Aorta (tissue), 5 donors: ENCODE results near the gene TCEAL9. TPM values are rescaled to one million over a fixed set of nuclear protein-coding genes. Genes with fewer than 3 reads are reported as not detected.
"Not testable (repeated sequence)": the region's sequence is repeated elsewhere in the genome, so short reads cannot be mapped to it uniquely, and the experiment has no call there.

Experiments
- ATAC-seq: fragments of 200-7000 bp; cut with Tn5 transposase; one replicate; pipeline ENCODE4 v1.9.1; 2022; ENCODE audit warnings: moderate library complexity; ENCODE audit not compliant: low FRiP score
- DNase-seq, 2 donors: peaks; one replicate each; pipeline ENCODE4 v3.0.0-alpha.2; 2020
- H3K27ac ChIP-seq, 2 donors: one replicate each; pipeline ENCODE4 v1.5.1; 2013; ENCODE audit warnings: low read length in 2 of 2, mild to moderate bottlenecking in 2 of 2, moderate library complexity in 2 of 2, control low read depth in 1 of 2, inconsistent platforms in 1 of 2, low read depth in 1 of 2
- H3K27me3 ChIP-seq, 2 donors: one replicate each; pipeline ENCODE4 v1.6.1; 2013; ENCODE audit warnings: control low read depth in 1 of 2, low read length in 1 of 2, mild to moderate bottlenecking in 1 of 2, moderate library complexity in 1 of 2; ENCODE audit not compliant: insufficient read depth in 2 of 2, control insufficient read depth in 1 of 2
- H3K36me3 ChIP-seq, 2 donors: one replicate each; pipeline ENCODE4 v1.6.1; 2013; ENCODE audit warnings: control low read depth in 1 of 2, low read length in 1 of 2, mild to moderate bottlenecking in 1 of 2; ENCODE audit not compliant: insufficient read depth in 2 of 2, control insufficient read depth in 1 of 2
- H3K4me1 ChIP-seq, 2 donors: one replicate each; pipeline ENCODE4 v1.6.1; 2013; ENCODE audit warnings: low read length in 2 of 2, control low read depth in 1 of 2, mild to moderate bottlenecking in 1 of 2, moderate library complexity in 1 of 2; ENCODE audit not compliant: insufficient read depth in 2 of 2, control insufficient read depth in 1 of 2
- H3K4me3 ChIP-seq, 2 donors: one replicate each; pipeline ENCODE4 v1.5.1; 2013; ENCODE audit warnings: low read length in 2 of 2, control low read depth in 1 of 2, mild to moderate bottlenecking in 1 of 2
- H3K9me3 ChIP-seq: one replicate; pipeline ENCODE4 v1.6.1; 2013; ENCODE audit warnings: mild to moderate bottlenecking, low read length; ENCODE audit not compliant: control insufficient read depth
- WGBS, 2 donors: extraction: QIAGEN DNeasy Blood & Tissue Kit; methylation state at CpG; one replicate each; pipeline ENCODE4 v1.1.7; 2013; 5-methylcytosine and 5-hydroxymethylcytosine counted together
- intact Hi-C, 2 donors: fragments of 100-400 bp; cut with DNase I; formaldehyde crosslinking; loops; one replicate each; pipeline versions ENCODE4 v1.14.2 to v1.15.0; 2022
- polyA plus RNA-seq, 2 donors: library from polyadenylated mRNA; stranded (reverse); fragments of 200-250 nt; gene quantifications; one replicate each; pipeline ENCODE4 v1.2.3, GENCODE V29; 2013
- total RNA-seq, 2 donors: library from RNA; stranded (reverse); fragmentation: NEBNext Ultra II Directional; extraction: Animal tissue kit (Norgen Biotek cat#: 25700); gene quantifications; one replicate each; pipeline ENCODE4 v1.2.1, GENCODE V29; 2021
- donor health status: healthy with polysubstance abuse.
- donor health status: Bipolar disorder and iron deficiency.
- donor health status: DM: no; HTN: no; CAD: no.
- donor health status: DM: no; HTN: no; CAD: no.
- donor health status: DM: yes; HTN: yes; CAD: no.

TCEAL9 gene
- total and polyA plus RNA-seq, 4 donors = 53.2 to 199 (median 117) TPM

DNA sequence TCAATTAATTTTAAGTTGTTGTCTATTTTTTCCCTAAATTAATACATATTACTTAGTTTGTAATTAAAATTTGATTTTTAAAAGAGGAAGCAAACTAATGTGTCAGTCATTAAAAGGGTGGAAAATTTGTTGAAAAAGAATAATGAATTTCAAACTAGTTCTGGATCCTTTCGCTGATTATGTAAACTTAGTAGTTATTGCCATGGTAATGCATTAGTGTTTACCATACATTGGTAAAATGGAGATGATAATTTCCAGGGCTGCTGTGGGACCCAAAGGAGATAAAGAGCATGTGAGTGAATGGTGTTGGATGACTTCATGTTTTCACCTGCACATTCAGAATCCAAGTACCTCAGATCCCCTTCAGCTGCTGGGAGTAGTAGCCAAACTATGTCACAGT, 26.6 kb downstream of the TCEAL9 start:
- ATAC-seq = no peak
- Histone ChIP-seq H3K36me3 (no peaks in the 10 kb centered on the region), H3K4me1 (no peaks in the 10 kb centered on the region), H3K27ac (no peak overlapping the region), H3K9me3 (no peaks in the 10 kb centered on the region), H3K4me3 (no peak overlapping the region), H3K27me3 (no peaks in the 10 kb centered on the region)
- WGBS, 2 donors = 79 to 99% methylated on average over 1 of the region's 1 CpG
- intact Hi-C loops = no loop called here
- DNase-seq = no peak

DNA sequence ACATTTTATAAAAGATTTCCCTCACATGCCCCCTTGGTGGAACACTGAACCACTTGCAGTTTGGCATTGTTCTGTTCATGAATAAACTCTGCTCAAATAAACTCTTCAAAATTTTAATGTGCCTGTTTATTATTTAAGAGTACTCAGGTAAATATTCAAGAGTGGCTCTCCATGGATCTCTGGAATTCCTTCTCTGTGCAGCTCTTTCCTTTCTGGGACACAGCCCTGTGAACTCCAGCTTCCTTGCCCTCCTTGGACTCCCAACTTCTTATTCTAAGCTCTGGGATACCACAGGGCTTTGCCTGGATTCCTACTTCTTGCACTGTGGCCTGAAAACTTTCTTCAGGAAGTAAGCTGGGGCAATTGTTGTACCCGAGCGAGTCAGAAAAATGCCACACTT, 28.4 kb downstream of the TCEAL9 start:
- no peaks in the 10 kb centered on the region for H3K36me3 ChIP-seq
- no peaks in the 10 kb centered on the region for H3K27me3 ChIP-seq
- ATAC-seq (no peak), DNase-seq (no peak)
- no peaks in the 10 kb centered on the region for H3K4me1 ChIP-seq
- H3K4me3 ChIP-seq = no peak overlapping the region
- H3K9me3 ChIP-seq = no peaks in the 10 kb centered on the region
- WGBS, 2 donors = 57 to 76% methylated on average over 2 of the region's 2 CpGs
- H3K27ac ChIP-seq = no peak overlapping the region
- intact Hi-C loops = no loop called here

DNA sequence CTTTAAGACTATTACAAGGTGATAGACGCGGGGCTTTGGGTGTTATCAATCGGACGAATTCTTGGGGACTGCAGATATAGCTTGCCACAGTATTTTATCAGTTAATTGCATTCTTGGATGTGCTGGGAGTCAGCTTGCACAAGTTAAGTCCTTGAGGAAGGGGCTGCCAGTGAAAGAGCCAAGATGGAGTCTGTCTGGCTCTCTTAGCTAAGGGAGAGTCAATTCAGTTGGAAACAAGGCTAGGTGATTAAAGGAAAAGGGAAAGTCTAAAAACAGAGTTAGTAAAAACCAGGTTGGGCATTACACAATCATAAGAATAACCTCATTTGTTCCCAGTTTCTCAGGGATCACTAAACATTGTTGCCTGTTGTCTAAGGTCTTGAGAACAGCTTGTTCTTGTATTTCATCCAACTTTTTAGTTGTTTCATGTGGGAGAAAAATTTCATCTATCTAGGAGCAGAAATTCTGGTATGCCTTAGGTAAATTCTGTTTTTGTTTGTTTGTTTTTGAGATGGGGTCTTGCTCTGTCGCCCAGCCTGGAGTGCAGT, 29.1 kb downstream of the TCEAL9 start:
- ATAC-seq, intact Hi-C loops, H3K4me1 ChIP-seq, H3K9me3 ChIP-seq, H3K27me3 ChIP-seq, DNase-seq, H3K27ac ChIP-seq, H3K36me3 ChIP-seq, H3K4me3 ChIP-seq: not testable (repeated sequence)
- WGBS, 2 donors = 72 to 82% methylated on average over 5 of the region's 5 CpGs

DNA sequence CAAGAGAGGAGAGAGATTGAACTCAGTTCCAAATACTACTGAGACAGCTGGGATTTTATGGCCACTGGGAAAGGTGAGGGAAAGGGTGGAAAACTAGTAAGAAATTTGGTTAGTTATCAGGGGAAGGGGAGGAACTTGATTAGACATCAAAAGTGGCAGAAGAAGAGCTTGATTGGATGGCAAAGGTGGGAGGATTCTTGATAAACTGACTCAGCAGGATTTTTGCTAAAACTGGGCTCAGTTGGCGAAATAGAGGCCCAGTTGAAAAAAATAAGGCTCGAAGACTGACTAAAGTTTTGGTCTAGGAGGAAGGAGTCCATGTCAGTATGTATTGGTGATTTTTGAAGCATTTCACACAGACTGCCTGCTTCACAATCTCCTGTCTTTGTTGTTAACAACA, 30.0 kb downstream of the TCEAL9 start:
- WGBS, 2 donors = 68 to 90% methylated on average over 2 of the region's 2 CpGs
- Histone ChIP-seq H3K9me3 (no peaks in the 10 kb centered on the region), H3K27me3 (no peaks in the 10 kb centered on the region), H3K4me3 (no peak overlapping the region), H3K36me3 (no peaks in the 10 kb centered on the region), H3K27ac (no peak overlapping the region), H3K4me1 (no peaks in the 10 kb centered on the region)
- intact Hi-C loops = no loop called here
- no peak for DNase-seq
- no peak for ATAC-seq

DNA sequence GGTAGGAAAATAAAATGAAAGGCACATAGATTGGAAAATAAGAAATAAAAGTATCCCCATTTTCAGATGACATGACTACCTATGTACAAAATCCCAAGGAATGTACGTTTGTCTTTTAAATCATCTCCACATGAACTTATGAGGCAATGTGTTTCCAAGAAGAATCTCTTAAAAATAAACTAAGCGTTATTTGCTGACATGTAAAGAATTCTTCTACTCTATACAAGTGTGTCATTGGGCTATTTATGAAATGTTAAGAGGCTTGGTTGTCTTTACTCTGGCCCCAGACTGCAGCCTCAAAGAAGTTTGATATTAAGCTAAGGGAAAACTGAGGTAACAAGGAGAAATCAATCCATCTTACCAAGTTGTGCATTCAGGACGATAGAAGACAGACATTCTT, 37.2 kb downstream of the TCEAL9 start:
- ATAC-seq (no peak), DNase-seq (no peak)
- Histone ChIP-seq H3K9me3 (no peaks in the 10 kb centered on the region), H3K27me3 (no peaks in the 10 kb centered on the region), H3K4me1 (no peaks in the 10 kb centered on the region), H3K36me3 (no peaks in the 10 kb centered on the region), H3K27ac (no peak overlapping the region), H3K4me3 (no peak overlapping the region)
- whole genome bisulfite sequencing, 2 donors = 55 to 80% methylated on average over 3 of the region's 3 CpGs
- intact Hi-C loops = no loop called here

DNA sequence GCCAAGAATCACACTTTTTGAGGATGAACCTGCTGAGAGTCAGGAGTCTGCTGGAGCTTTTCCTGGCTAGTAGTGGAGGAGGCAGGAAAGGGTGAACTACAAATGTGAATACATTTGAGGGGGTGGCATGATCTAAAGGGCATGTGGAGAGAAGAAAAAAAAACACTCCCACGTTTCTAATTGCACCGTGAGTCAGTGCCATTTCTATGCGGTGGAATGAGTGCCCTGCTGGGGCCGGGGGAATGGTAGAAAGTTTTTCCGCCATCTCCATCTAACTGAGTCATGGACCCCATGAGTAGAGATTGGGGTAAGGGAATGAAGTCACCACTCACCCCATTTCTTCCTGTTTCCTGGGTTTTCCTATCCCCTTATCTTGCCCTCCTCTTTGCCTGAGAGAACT, 39.9 kb downstream of the TCEAL9 start:
- Histone ChIP-seq H3K27ac (no peak overlapping the region), H3K27me3 (no peaks in the 10 kb centered on the region), H3K4me3 (no peak overlapping the region), H3K36me3 (no peaks in the 10 kb centered on the region), H3K4me1 (no peaks in the 10 kb centered on the region), H3K9me3 (no peaks in the 10 kb centered on the region)
- DNase-seq (no peak), ATAC-seq (no peak)
- intact Hi-C loops = no loop called here
- 55 to 56% methylated on average over 5 of the region's 5 CpGs for WGBS, 2 donors

DNA sequence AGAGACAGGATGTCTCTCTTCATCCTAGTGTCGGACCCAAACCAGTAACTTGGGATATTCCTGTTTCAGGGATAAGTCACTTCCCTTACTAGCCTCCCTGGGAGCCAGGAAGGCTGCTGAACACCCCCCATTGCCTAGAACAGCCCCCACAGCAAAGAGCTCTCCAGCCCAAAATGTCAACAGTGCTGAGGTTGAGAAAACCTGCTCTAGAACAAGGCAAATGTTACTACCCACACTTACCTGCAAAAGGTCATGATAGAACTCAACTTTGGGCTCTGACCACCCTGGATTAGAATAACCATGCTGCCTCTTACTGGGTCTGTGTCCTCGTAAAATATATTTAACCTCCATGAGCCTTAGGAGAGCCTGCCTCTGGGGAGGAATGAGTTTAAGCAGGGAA, 40.4 kb downstream of the TCEAL9 start:
- no peak for ATAC-seq
- no peaks in the 10 kb centered on the region for H3K4me1 ChIP-seq
- H3K9me3 ChIP-seq = no peaks in the 10 kb centered on the region
- no peak overlapping the region for H3K4me3 ChIP-seq
- no peaks in the 10 kb centered on the region for H3K36me3 ChIP-seq
- no peaks in the 10 kb centered on the region for H3K27me3 ChIP-seq
- 61 to 79% methylated on average over 2 of the region's 2 CpGs for WGBS, 2 donors
- intact Hi-C loops = no loop called here
- no peak for DNase-seq
- no peak overlapping the region for H3K27ac ChIP-seq

DNA sequence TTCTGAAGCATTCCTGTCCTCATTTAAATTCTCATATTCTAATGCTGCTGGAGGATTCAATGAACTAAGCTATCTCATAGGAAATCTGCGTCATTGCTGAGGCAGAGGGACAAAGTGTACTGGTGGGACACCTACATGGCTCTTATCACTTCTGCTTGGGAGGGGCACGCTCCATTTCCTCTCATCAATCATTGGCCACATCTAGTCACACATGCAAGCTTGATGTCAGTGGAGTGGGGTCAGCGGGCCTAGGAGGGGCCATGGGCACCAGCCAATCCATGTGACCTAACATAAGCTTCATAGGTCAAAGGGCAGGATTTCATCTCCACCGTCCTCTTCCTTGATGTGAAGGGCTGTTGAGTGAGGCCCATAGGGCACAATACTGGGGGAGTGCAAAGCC, 41.4 kb downstream of the TCEAL9 start:
- no peaks in the 10 kb centered on the region for H3K27me3 ChIP-seq
- no peak overlapping the region for H3K4me3 ChIP-seq
- 64 to 77% methylated on average over 4 of the region's 4 CpGs for WGBS, 2 donors
- no peaks in the 10 kb centered on the region for H3K9me3 ChIP-seq
- H3K27ac ChIP-seq = no peak overlapping the region
- H3K4me1 ChIP-seq = no peaks in the 10 kb centered on the region
- intact Hi-C loops = no loop called here
- no peak for DNase-seq
- H3K36me3 ChIP-seq = no peaks in the 10 kb centered on the region
- no peak for ATAC-seq

DNA sequence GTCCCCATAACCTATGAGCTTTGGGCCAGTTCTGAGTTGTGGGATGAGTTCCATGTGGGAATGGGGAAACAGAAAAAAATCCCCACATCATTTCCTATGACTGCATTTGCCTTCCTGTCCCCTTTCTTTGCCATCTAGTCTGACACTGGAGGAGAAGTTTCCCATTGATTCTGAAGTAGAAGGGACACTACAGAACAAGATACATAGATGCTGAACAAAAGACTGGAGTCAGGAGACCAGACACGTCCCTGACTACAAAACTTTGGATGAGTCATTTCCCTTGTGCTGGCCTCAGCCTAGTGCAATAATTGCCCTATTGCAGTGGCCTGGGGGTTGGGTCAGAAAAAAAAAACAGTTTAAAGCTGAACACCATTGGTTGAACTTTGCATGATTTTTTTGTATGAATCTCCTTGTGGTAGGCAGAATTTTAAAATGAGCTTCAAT, 42.1 kb downstream of the TCEAL9 start:
- DNase-seq = no peak
- ATAC-seq = no peak
- WGBS, 2 donors = 13 to 35% methylated on average over 1 of the region's 1 CpG
- Histone ChIP-seq H3K27ac (no peak overlapping the region), H3K36me3 (no peaks in the 10 kb centered on the region), H3K9me3 (no peaks in the 10 kb centered on the region), H3K4me1 (no peaks in the 10 kb centered on the region), H3K4me3 (no peak overlapping the region), H3K27me3 (no peaks in the 10 kb centered on the region)
- intact Hi-C loops = no loop called here
